GM12873 (cell line): ENCODE data around the gene MED15.
A peak's percentile ranks its signal among the peaks of the same experiment; 100 is the strongest.

Source experiments
- TF ChIP-seq, protein P1 (sequence below): IDR thresholded peaks from 2 replicates; pipeline ENCODE4 v1.5.1; 2012; ENCODE audit warnings: low read depth, mild to moderate bottlenecking, moderate library complexity, low read length, control low read depth; ENCODE audit not compliant: insufficient read depth; ENCODE audit errors: missing control alignments

Gene MED15

GRCh38 chr22:20604776-20605221, 97.4 kb downstream of the MED15 start:
- TF ChIP-seq, protein P1, sequence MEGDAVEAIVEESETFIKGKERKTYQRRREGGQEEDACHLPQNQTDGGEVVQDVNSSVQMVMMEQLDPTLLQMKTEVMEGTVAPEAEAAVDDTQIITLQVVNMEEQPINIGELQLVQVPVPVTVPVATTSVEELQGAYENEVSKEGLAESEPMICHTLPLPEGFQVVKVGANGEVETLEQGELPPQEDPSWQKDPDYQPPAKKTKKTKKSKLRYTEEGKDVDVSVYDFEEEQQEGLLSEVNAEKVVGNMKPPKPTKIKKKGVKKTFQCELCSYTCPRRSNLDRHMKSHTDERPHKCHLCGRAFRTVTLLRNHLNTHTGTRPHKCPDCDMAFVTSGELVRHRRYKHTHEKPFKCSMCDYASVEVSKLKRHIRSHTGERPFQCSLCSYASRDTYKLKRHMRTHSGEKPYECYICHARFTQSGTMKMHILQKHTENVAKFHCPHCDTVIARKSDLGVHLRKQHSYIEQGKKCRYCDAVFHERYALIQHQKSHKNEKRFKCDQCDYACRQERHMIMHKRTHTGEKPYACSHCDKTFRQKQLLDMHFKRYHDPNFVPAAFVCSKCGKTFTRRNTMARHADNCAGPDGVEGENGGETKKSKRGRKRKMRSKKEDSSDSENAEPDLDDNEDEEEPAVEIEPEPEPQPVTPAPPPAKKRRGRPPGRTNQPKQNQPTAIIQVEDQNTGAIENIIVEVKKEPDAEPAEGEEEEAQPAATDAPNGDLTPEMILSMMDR = no peak

DNA sequence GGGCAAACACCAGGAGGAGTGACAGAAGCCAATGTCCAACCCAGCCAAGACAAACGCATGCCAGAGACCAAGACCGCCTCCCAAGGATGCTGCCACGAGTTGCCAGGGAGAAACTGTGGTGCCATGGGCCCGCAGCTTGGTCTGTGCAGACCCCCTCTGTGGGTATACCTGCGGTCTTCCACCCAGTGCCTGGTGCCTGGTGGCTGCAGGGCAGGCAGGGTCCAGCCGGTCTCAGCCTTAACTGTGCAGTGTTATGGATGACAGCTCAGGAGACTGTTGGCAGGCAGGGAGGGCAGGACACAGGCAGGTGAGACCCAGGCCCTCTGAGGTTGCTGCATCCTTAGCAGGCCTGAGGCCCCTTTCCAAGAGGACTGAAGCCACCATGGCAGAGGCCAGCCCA, 97.9 kb downstream of the MED15 start:
- TF ChIP-seq, protein P1 = no peak

DNA sequence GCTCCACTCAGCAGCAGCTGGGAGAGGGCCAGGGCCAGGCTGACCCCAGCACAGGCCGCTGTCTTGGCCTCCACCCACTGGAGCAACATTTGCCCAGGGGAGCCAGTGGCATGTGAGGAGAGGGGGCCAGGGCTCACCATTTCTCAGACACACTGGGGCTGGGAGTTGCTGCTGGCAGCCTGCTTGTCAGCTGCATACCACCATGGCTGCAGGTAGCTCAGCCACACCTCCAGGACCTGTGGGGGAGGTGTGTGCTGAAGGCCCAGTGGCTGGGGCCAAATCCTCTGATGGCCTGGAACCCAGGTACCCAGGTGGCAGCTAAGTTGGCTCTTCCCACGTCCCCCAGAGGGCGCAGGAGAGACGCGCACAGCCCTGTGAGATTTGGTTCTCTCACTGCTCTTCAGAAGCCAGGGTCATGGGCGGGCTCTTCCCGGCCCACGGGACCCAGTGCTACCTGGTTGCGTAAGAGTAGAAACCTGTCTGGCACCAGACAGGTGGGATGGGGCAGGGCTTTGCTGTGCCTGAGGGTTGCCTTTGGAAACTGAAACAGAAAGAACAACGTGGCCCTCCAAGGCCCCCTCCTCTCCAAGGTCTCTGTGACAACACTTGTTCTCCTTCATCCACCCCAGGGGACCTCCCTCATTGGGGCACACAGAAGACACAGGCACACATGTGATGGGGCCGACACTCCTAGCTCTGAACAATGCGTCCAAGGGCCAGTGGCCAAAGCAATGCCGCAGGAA, 98.8 kb downstream of the MED15 start:
- TF ChIP-seq, protein P1 = peak; percentile 95

DNA sequence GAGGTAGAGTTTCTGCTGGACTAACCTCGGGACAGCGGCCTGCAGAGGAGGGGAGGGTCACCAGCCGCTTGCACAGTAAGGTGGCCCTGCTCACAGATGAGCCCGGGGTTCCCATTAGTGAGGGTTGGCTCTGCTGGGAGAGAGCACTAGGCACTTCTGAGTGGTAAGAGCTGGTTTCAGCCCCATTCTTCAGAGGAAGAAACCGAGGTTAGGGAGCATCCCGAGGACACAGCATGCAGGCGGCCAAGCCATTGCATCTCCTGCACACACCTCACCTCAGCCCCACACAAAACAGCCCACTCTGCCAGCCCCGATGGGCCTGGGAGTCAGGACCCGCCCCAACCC, 99.3 kb downstream of the MED15 start:
- TF ChIP-seq, protein P1 = no peak

DNA sequence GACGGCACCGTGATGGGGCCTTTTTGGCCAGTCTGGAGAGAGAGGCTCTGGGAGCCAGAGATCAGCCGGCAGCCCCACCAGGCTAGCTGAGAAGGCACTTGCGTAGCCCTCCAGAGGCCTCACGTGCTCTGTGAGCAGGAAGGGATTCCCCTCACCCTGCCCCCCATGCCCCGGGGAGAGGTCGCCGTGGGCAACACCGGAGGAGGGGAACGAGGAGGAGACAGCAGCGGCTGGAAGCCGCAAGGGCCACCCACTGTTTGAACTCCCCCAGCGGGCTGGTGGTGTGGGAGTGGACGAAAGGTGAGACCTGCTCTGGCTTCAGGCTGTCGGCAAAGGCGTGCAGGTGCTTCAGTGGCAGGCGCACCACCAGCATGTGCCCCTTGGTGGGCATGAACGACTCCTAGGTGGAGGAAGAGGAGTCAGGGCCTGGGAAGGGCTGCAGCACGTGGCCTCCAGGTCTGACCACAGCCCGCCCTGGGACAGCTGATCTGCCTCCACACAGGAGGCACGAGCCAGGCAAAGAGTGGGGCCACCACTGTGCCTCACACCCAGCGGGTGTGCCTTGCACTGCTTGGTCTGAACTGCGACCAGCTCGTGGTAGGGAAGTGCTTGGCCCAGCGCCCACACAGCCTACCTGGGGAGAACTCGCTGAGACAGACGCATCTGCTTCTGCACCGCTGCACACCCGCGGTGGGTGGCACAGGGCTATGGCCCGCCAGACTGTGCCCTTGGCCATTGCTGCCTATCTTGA, 99.9 kb downstream of the MED15 start:
- TF ChIP-seq, protein P1 = no peak

GRCh38 chr22:20610243-20610686, 102.9 kb downstream of the MED15 start:
- TF ChIP-seq, protein P1 = no peak

GRCh38 chr22:20610757-20611156, 103.3 kb downstream of the MED15 start:
- TF ChIP-seq, protein P1 = no peak
